Measurements from ENCODE around the gene HEBP2.
A peak's percentile ranks its signal among the peaks of the same experiment; 100 is the strongest.

The HEBP2 gene

DNA sequence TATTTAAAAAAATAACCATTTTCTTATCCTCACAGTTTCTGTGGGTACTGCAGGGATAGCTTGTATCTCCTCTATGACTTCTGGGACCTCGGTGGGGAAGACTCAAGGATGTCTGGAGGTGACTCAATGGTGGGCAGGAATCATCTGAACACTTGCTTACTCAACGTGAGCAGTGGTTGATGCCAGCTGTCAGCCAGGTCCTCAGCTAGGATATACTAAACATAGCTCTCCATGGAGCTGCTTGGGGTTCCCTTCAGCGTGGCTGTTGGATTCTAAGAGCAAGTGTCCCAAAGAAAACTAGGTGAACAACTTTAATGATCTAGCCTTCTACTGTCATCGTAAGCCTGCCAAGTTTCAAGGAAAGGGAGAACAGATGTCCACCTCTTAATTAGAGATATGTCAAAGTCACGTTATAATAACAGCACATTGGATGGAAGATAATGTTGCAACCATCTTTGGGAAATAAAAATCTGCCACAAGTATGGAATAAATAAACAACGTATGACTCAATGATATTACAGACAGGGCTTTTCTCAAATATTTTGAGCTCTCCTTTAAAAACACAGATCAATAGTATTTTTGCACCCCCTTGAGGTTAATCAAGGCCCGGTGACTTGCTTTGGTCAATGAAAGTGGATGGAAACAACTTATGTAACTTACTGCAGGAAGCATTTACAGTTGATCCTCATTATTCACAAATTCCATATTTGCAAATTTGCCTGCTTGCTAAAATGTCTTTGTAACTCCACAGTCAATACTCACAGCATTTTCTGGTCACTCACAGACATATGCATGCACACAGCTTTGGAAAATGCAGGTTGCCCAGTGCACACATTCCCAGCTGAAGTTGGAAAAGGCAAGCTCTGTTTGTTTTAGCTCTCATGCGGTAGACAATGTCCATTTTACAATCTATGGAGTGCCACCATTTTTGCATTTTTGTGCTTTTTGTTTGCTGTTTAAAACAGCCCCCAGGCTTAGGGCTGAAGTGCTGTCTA is 6.6 kb upstream of the HEBP2 start:
- DNase-seq = no peak

- no peak for DNase-seq
These were observed 3.7 kb upstream of the HEBP2 start for GRCh38 chr6:138400326-138400725.

GRCh38 chr6:138401960-138402837 is 1.8 kb upstream of the HEBP2 start:
- no peak for DNase-seq

- DNase-seq = no peak
These were observed 1.2 kb upstream of the HEBP2 start for GRCh38 chr6:138402838-138403187.

GRCh38 chr6:138403324-138403800 is 661 bp upstream of the HEBP2 start:
- peak in 18 of 58 donors; percentile 3 to 40 (median 20) for DNase-seq

- DNase-seq = peak in 5 of 58 donors; percentile 5 to 47 (median 31)
These were observed 779 bp downstream of the HEBP2 start for GRCh38 chr6:138404666-138405337.

DNA sequence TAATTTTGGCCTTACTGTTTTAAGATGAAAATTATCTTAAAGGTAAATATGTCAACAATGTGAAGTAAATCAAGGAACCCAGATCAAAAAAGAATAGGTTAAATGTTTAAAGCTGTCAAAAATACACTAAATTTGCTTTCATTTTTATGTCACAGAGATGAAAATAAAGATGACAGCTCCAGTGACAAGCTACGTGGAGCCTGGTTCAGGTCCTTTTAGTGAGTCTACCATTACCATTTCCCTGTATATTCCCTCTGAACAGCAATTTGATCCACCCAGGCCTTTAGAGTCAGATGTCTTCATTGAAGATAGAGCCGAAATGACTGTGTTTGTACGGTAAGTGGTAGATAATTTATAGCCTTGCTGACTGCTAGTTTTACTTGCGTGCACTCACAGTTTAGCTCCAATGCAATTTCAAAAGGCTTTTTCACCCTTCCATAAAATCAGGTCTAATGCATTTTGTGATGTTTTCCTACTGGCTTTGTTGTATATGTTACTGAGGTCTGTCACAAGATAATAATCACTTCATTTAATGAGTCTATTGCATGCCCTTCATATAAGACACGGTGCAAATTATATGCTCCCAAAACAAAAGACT is 1.9 kb downstream of the HEBP2 start:
- DNase-seq = no peak

DNA sequence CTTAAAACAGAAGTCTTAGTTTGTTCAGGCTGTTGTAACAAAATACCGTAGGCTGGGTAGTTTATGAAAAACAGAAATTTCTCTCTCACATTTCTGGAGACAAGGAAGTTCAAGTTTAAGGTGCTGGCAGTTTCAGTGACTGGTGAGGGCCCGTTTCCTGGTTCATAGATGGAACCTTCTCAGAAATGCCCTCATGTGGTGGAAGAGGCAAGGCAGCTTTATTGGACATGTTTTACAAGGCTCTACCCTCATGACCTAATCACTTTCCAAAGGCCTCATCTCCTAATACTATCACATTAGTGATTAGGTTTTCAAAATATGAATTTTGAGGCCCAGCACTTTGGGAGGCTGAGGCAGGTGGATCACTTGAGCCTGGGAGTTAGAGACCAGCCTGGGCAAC is 2.4 kb downstream of the HEBP2 start:
- DNase-seq = peak in 1 of 58 donors; percentile 6

GRCh38 chr6:138410048-138410735 is 6.2 kb downstream of the HEBP2 start:
- no peak for DNase-seq

GRCh38 chr6:138410972-138411880 is 7.2 kb downstream of the HEBP2 start:
- DNase-seq = no peak

GRCh38 chr6:138415125-138415524 is 11.1 kb downstream of the HEBP2 start:
- peak in 29 of 58 donors; percentile 4 to 67 (median 23) for DNase-seq

- DNase-seq = no peak
These were observed 12.2 kb downstream of the HEBP2 start for GRCh38 chr6:138416206-138416605.

DNA sequence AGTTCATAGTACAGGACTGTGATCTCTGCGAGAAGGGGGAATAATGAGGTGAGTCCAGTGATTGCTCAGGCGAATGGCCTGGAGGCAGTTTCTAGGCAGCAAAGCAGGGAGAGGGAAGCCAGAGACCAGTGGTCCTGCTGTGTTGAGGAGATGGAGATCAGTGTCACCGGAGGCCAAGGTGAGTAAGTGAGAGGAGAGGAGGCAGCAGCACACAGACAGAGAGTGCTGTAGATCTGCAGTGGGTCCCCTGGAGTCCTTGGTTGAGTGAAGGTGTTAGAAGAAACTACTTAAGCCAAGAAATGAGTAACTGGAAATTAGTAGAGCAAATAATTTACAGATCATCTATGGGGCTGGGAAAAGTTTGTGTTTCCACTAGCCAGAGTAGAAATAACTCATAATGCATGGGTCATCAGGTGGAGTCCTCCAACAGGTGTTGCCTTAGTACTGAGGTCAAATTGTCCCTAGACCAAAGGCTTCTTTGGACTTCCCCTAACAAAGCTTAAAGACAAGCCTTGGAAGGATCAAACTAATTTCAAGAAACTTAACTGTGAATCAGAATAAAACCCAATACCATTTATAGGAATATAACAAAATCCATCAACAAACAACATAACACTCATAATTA is 13.6 kb downstream of the HEBP2 start:
- no peak for DNase-seq

DNA sequence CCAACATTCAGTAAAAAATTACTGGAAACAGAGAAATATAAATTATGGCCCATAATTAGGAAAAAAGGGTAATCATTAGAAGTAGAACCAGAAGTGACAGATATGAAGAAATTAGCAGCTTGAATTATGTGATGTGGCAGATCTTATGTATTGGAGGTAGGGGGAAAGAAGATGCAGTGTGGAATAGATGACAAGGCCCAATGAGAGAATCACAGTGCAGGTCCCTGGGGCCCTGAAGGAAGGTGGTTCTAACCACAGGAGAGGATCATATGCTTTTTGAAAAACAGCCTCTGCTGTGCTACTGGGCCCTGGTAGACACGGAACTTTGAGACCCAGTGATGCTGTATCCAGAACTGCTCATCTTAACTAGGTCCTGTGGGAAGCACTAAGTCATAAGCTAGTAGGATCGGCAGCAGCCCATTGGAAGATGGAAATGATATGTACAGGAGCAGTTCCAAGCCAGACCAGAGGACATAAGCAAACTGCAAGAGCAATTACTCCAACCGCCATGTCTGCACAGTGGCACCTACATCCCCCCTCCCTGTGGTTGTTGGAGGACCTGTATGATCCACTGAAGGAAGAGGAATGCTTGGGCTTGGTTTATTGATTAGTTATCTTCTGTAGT is 14.2 kb downstream of the HEBP2 start:
- no peak for DNase-seq

GRCh38 chr6:138419766-138420165 is 15.7 kb downstream of the HEBP2 start:
- no peak for DNase-seq

DNA sequence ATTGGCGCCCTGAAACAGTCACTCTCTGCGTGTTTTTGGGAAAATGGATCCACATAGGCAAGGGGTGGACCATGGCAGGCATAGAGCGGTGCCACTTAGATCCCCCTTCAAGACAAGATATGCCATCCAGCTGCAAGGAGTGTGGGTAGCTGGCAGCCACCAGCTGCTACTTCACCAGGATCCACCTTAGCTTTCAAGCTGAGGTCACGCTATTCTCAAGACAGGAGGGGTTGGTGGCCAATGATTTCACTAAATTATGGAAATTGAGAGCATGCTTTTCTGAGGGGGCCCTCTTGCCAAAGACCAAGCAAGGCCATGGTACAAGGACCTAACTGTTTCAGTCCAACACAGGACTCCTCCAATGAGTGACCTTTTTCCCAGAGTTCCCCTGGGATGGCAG is 16.3 kb downstream of the HEBP2 start:
- DNase-seq = no peak

GRCh38 chr6:138421089-138421488 is 17.1 kb downstream of the HEBP2 start:
- no peak for DNase-seq

GRCh38 chr6:138421608-138422007 is 17.6 kb downstream of the HEBP2 start:
- DNase-seq = no peak

All from anterior cingulate cortex (tissue), 58 donors.